ENCODE data around the gene FAM53A.
A peak's percentile ranks its signal among the peaks of the same experiment; 100 is the strongest.
"Not testable (repeated sequence)": the region's sequence is repeated elsewhere in the genome, so short reads cannot be mapped to it uniquely, and the experiment has no call there.

Gene FAM53A

GRCh38 chr4:1618438-1618837 is 65.7 kb downstream of the FAM53A start:
- no peak for DNase-seq

- DNase-seq, result no peak
Measured at GRCh38 chr4:1616557-1616930, 67.6 kb downstream of the FAM53A start.

- DNase-seq, result no peak
Measured at GRCh38 chr4:1615786-1616556, 68.1 kb downstream of the FAM53A start.

GRCh38 chr4:1614854-1615595 is 69.1 kb downstream of the FAM53A start:
- peak; percentile 85 for DNase-seq

GRCh38 chr4:1614502-1614853 is 69.6 kb downstream of the FAM53A start:
- no peak for DNase-seq

- DNase-seq, result no peak
Measured at GRCh38 chr4:1614049-1614448, 70.1 kb downstream of the FAM53A start.

GRCh38 chr4:1613099-1613495 is 71.0 kb downstream of the FAM53A start:
- no peak for DNase-seq

GRCh38 chr4:1612278-1613098 is 71.6 kb downstream of the FAM53A start:
- DNase-seq, result no peak

GRCh38 chr4:1611501-1611870 is 72.6 kb downstream of the FAM53A start:
- no peak for DNase-seq

- DNase-seq, result no peak
Measured at GRCh38 chr4:1610791-1611500, 73.2 kb downstream of the FAM53A start.

GRCh38 chr4:1609901-1610790 is 74.0 kb downstream of the FAM53A start:
- no peak for DNase-seq

GRCh38 chr4:1608821-1609500 is 75.2 kb downstream of the FAM53A start:
- DNase-seq, result no peak

GRCh38 chr4:1608196-1608820 is 75.8 kb downstream of the FAM53A start:
- no peak for DNase-seq

- not testable (repeated sequence) for DNase-seq
Measured at GRCh38 chr4:1607436-1608195, 76.5 kb downstream of the FAM53A start.

- peak; percentile 47 for DNase-seq
Measured at GRCh38 chr4:1604706-1605205, 79.4 kb downstream of the FAM53A start.

- DNase-seq, result no peak
Measured at GRCh38 chr4:1604181-1604705, 79.9 kb downstream of the FAM53A start.

GRCh38 chr4:1603413-1604135 is 80.5 kb downstream of the FAM53A start:
- DNase-seq, result no peak

- no peak for DNase-seq
Measured at GRCh38 chr4:1602655-1603412, 81.3 kb downstream of the FAM53A start.
